IMR-90 (cell line): ENCODE results near the gene FGGY. TPM values are rescaled to one million over a fixed set of nuclear protein-coding genes. Genes with fewer than 3 reads are reported as not detected.

Experiments used
- ATAC-seq: fragments of 200-7000 bp; cut with Tn5 transposase; 2 replicates; pipeline ENCODE4 v1.9.1; 2020; ENCODE audit warnings: low read depth, mild to moderate bottlenecking, moderate library complexity
- BruUV-seq: library from RNA; stranded (reverse); fragments of 400-500 nt; replicated peaks from 2 replicates; lab custom pipeline; 2021; lab: Mats Ljungman, UMichigan
- CTCF ChIA-PET: fragments of 300-600 bp; formaldehyde crosslinking; extraction: SDS; loops from one replicate; lab custom pipeline; 2021; ENCODE audit warnings: antibody characterized with exemption; lab: Yijun Ruan, JAX
- POLR2A ChIA-PET: fragments of 300-600 bp; sonication (Branson Sonifier 250); formaldehyde crosslinking; loops from one replicate; lab custom pipeline; 2022; ENCODE audit warnings: antibody characterized with exemption; ENCODE audit not compliant: unreplicated experiment; lab: Charles Lee
- DNase-seq: peaks from one replicate; pipeline ENCODE4 v3.0.0; 2013
- H2AFZ ChIP-seq: replicated peaks from 2 replicates; pipeline ENCODE3; 2013; ENCODE audit warnings: low read length, mild to moderate bottlenecking; ENCODE audit not compliant: poor library complexity
- H2AK5ac ChIP-seq: 2 replicates; pipeline ENCODE4 v1.6.1; 2013; ENCODE audit warnings: low read depth, low read length, inconsistent platforms
- H2AK9ac ChIP-seq: replicated peaks from 2 replicates; pipeline ENCODE3; 2013; ENCODE audit warnings: mild to moderate bottlenecking, low read depth, low read length, moderate library complexity; ENCODE audit not compliant: poor library complexity
- H2BK120ac ChIP-seq: 2 replicates; pipeline ENCODE4 v1.6.1; 2013; ENCODE audit warnings: low read depth, low read length, inconsistent platforms
- H2BK15ac ChIP-seq: 3 replicates; pipeline ENCODE4 v1.6.1; 2013; ENCODE audit warnings: low read depth, low read length, inconsistent platforms
- H2BK20ac ChIP-seq: 2 replicates; pipeline ENCODE4 v1.6.1; 2013; ENCODE audit warnings: low read depth, mild to moderate bottlenecking, inconsistent platforms, low read length, moderate library complexity
- H2BK5ac ChIP-seq: 2 replicates; pipeline ENCODE4 v1.6.1; 2013; ENCODE audit warnings: mild to moderate bottlenecking, low read depth, low read length, inconsistent platforms; ENCODE audit not compliant: poor library complexity, severe bottlenecking
- H3K14ac ChIP-seq: replicated peaks from 2 replicates; pipeline ENCODE4 v1.6.1; 2013; ENCODE audit warnings: low read depth, low read length, inconsistent platforms
- H3K18ac ChIP-seq: 2 replicates; pipeline ENCODE4 v1.6.1; 2013; ENCODE audit warnings: low read depth, low read length, control low read depth
- H3K23ac ChIP-seq: 2 replicates; pipeline ENCODE4 v1.6.1; 2013; ENCODE audit warnings: low read depth, low read length, inconsistent platforms
- H3K27ac ChIP-seq: 2 replicates; pipeline ENCODE4 v1.5.1; 2013; ENCODE audit warnings: mild to moderate bottlenecking, control low read depth, low read length; ENCODE audit not compliant: insufficient read depth
- H3K27me3 ChIP-seq: 2 replicates; pipeline ENCODE4 v1.6.1; 2013; ENCODE audit warnings: low read length; ENCODE audit not compliant: control insufficient read depth, insufficient read depth
- H3K36me3 ChIP-seq: 2 replicates; pipeline ENCODE4 v1.6.1; 2013; ENCODE audit warnings: low read length, mixed read lengths; ENCODE audit not compliant: control insufficient read depth, insufficient read depth
- H3K4ac ChIP-seq: 2 replicates; pipeline ENCODE4 v1.6.1; 2013; ENCODE audit warnings: low read depth, low read length, inconsistent platforms
- H3K4me1 ChIP-seq: 2 replicates; pipeline ENCODE4 v1.6.1; 2013; ENCODE audit warnings: low read length, mixed read lengths; ENCODE audit not compliant: control insufficient read depth, insufficient read depth
- H3K4me2 ChIP-seq: 2 replicates; pipeline ENCODE4 v1.6.1; 2013; ENCODE audit warnings: low read depth, mild to moderate bottlenecking, control low read depth, low read length, moderate library complexity
- H3K4me3 ChIP-seq: 2 replicates; pipeline ENCODE4 v1.5.1; 2013; ENCODE audit warnings: low read depth, mild to moderate bottlenecking, control low read depth, low read length, moderate library complexity; ENCODE audit not compliant: insufficient read depth
- H3K56ac ChIP-seq: 2 replicates; pipeline ENCODE4 v1.6.1; 2013; ENCODE audit warnings: low read length, inconsistent platforms; ENCODE audit not compliant: insufficient read depth; ENCODE audit errors: extremely low read depth
- H3K79me1 ChIP-seq, 2 experiments: 2 replicates each; pipeline ENCODE4 v1.6.1; 2013; ENCODE audit warnings: low read length in 2 of 2, inconsistent platforms in 1 of 2, low read depth in 1 of 2
- H3K9ac ChIP-seq: 2 replicates; pipeline ENCODE4 v1.6.1; 2013; ENCODE audit warnings: low read depth, low read length, control low read depth
- H3K9me1 ChIP-seq: 2 replicates; pipeline ENCODE4 v1.6.1; 2013; ENCODE audit warnings: low read length, inconsistent platforms; ENCODE audit not compliant: insufficient read depth
- H3K9me3 ChIP-seq: 2 replicates; pipeline ENCODE4 v1.6.1; 2013; ENCODE audit warnings: low read length; ENCODE audit not compliant: control insufficient read depth, insufficient read depth
- H4K20me1 ChIP-seq: 2 replicates; pipeline ENCODE4 v1.6.1; 2013; ENCODE audit warnings: low read length, inconsistent platforms; ENCODE audit not compliant: insufficient read depth
- H4K5ac ChIP-seq: 2 replicates; pipeline ENCODE4 v1.6.1; 2013; ENCODE audit warnings: mild to moderate bottlenecking, low read depth, low read length, control low read depth
- H4K8ac ChIP-seq, 2 experiments: 2 replicates each; pipeline ENCODE4 v1.6.1; 2013; ENCODE audit warnings: low read depth in 2 of 2, low read length in 2 of 2, control low read depth in 1 of 2, inconsistent platforms in 1 of 2
- H4K91ac ChIP-seq: 2 replicates; pipeline ENCODE4 v1.6.1; 2013; ENCODE audit warnings: low read depth, low read length, inconsistent platforms; ENCODE audit not compliant: insufficient read depth
- BHLHE40 ChIP-seq: fragments of 150-350 bp; IDR thresholded peaks from 2 replicates; pipeline ENCODE4 v1.6.1; 2016; ENCODE audit warnings: mild to moderate bottlenecking, low read depth, low read length
- RAD21 ChIP-seq: IDR thresholded peaks from 2 replicates; pipeline ENCODE4 v1.6.1; 2012; ENCODE audit warnings: low read length, improper control_type of control experiment
- RCOR1 ChIP-seq: IDR thresholded peaks from 2 replicates; pipeline ENCODE4 v1.6.1; 2012; ENCODE audit warnings: mild to moderate bottlenecking, low read length, improper control_type of control experiment; ENCODE audit not compliant: insufficient replicate concordance
- WGBS, 2 experiments: methylation state at CpG; one replicate each; pipeline versions ENCODE4 v1.1.5 to v1.1.7; 2013; ENCODE audit warnings: missing lambda C conversion rate in 2 of 2; ENCODE audit not compliant: insufficient read length in 1 of 2; ENCODE audit errors: extremely low coverage in 2 of 2; 5-methylcytosine and 5-hydroxymethylcytosine counted together
- dilution Hi-C: fragments of 300-500 bp; cut with HindIII; formaldehyde crosslinking; loops from one replicate; pipeline ENCODE4 v1.14.3; 2018; ENCODE audit warnings: low sequenced_read_pairs; ENCODE audit not compliant: unreplicated experiment
- in situ Hi-C: fragments of 300-500 bp; cut with MboI; formaldehyde crosslinking; loops from 3 replicates; pipeline ENCODE4 v1.14.3; 2019; ENCODE audit warnings: low sequenced_read_pairs, inconsistent platforms, mixed read lengths
- intact Hi-C: fragments of 100-400 bp; cut with micrococcal nuclease; formaldehyde crosslinking; loops from 2 replicates; pipeline ENCODE4 v1.10.0; 2022
- polyA plus RNA-seq, 3 experiments: library from polyadenylated mRNA; depleted of rRNA; stranded (reverse); fragments of >200 nt; gene quantifications; 2 replicates each; pipeline ENCODE4 v1.2.3, GENCODE V29; 2012; ENCODE audit warnings: low replicate concordance in 1 of 3
- total RNA-seq: library from RNA; depleted of rRNA; stranded (reverse); fragments of >200 nt; gene quantifications from 2 replicates; pipeline ENCODE4 v1.2.3, GENCODE V29; 2012

The FGGY gene
- total and polyA plus RNA-seq, 2 of the 4 experiments (the other 2 are of a cell fraction): 5.6 to 14.0 TPM

- H3K4me2 ChIP-seq: no peak overlapping the region
- no peaks in the 10 kb centered on the region for H4K20me1 ChIP-seq
- no peak for TF ChIP-seq RAD21
- no peak for TF ChIP-seq BHLHE40
- TF ChIP-seq RCOR1: no peak
- H4K91ac ChIP-seq: no peak overlapping the region
- 0 out of 2 replicates have a peak overlapping the region, but pooled peaks have one; percentile 18 for H2BK120ac ChIP-seq
- intact Hi-C loops: loop anchor here (10.0 kb wide), 1 partner anchor 652 kb away; the partner anchor contains the start of gene JUN
- H3K27me3 ChIP-seq: no peaks in the 10 kb centered on the region
- no peak overlapping the region for H4K8ac ChIP-seq
- H3K9ac ChIP-seq: no peak overlapping the region
- H4K5ac ChIP-seq: no peak overlapping the region
- H3K18ac ChIP-seq: no peak overlapping the region; the same call in 1 of the 2 replicates
- no peak overlapping the region for H2AK5ac ChIP-seq
- no peaks in the 10 kb centered on the region for H3K36me3 ChIP-seq
- 100% methylated on average over 1 of the region's 2 CpGs; no CpG with 5 or more reads in 1 of the 2 experiments for WGBS, 2 experiments
- H3K56ac ChIP-seq: no peak overlapping the region
- no peak overlapping the region for H3K4me3 ChIP-seq
- H2AK9ac ChIP-seq: no peak overlapping the region
- no TSS peak for BruUV-seq
- peaks cover 7% of the 10 kb centered on the region; the same call in 1 of the 2 replicates for H3K9me1 ChIP-seq
- no peak overlapping the region for H3K27ac ChIP-seq
- peaks cover 7% of the 10 kb centered on the region for H3K4me1 ChIP-seq
- no peaks in the 10 kb centered on the region for H3K79me1 ChIP-seq
- ChIA-PET POLR2A (no interaction called here), CTCF (no interaction called here)
- in situ Hi-C loops: no loop called here
- H3K9me3 ChIP-seq: no peaks in the 10 kb centered on the region
- DNase-seq (no peak), ATAC-seq (no peak)
- H3K14ac ChIP-seq: 0 out of 2 replicates have a peak overlapping the region, but pooled peaks have one; percentile 50
- H2BK15ac ChIP-seq: no peak overlapping the region
- 0 out of 2 replicates have a peak overlapping the region, but pooled peaks have one; percentile 38 for H3K4ac ChIP-seq
- H3K23ac ChIP-seq: 0 out of 2 replicates have a peak overlapping the region, but pooled peaks have one; percentile 43
- no peak overlapping the region for H2BK5ac ChIP-seq
- dilution Hi-C loops: no loop called here
- no peak overlapping the region for H2AFZ ChIP-seq
- H2BK20ac ChIP-seq: no peak overlapping the region
Measured at GRCh38 chr1:59436637-59437036, 139.7 kb downstream of the FGGY start.
